SK-N-SH (cell line): ENCODE results near the gene TSGA10IP. TPM values are rescaled to one million over a fixed set of nuclear protein-coding genes. Genes with fewer than 3 reads are reported as not detected.

Source experiments
- CTCF ChIA-PET: fragments of 300-600, 350-600 bp; formaldehyde crosslinking; extraction: SDS; loops from one replicate; lab custom pipeline; 2021; lab: Yijun Ruan, JAX
- POLR2A ChIA-PET: fragments of 350-600 bp; sonication (Branson Sonifier 250); formaldehyde crosslinking; extraction: SDS; loops from one replicate; lab custom pipeline; 2020; ENCODE audit warnings: antibody characterized with exemption, inconsistent platforms; lab: Yijun Ruan, JAX
- DNase-seq: peaks from one replicate; pipeline ENCODE4 v3.0.0; 2012
- H2AFZ ChIP-seq: fragments of 200-600 bp; sonication (generic); 2 replicates; pipeline ENCODE4 v1.8.1; 2016; ENCODE audit warnings: antibody characterized with exemption, mild to moderate bottlenecking, low read depth
- H3F3A ChIP-seq: fragments of 200-600 bp; sonication (generic); replicated peaks from 2 replicates; pipeline ENCODE3; 2016; ENCODE audit warnings: antibody characterized with exemption, mild to moderate bottlenecking; ENCODE audit not compliant: insufficient read depth
- H3K27ac ChIP-seq, 2 experiments: fragments of 200-500 bp in 1 of 2; fragments of 200-600 bp in 1 of 2; sonication (Bioruptor generic) in 1 of 2; sonication (generic), shearing (Covaris generic) in 1 of 2; 2 replicates each; pipeline versions ENCODE4 v1.5.1 to v1.6.1; 2014 to 2016; ENCODE audit warnings: low read depth in 2 of 2, inconsistent platforms in 1 of 2, low read length in 1 of 2, mild to moderate bottlenecking in 1 of 2, mixed read lengths in 1 of 2
- H3K27me3 ChIP-seq: fragments of 200-600 bp; sonication (generic), shearing (Covaris generic); 2 replicates; pipeline ENCODE4 v1.6.1; 2016; ENCODE audit warnings: mixed run types; ENCODE audit not compliant: insufficient read depth
- H3K36me3 ChIP-seq, 2 experiments: fragments of 200-500 bp in 1 of 2; fragments of 200-600 bp in 1 of 2; sonication (Bioruptor generic) in 1 of 2; sonication (generic) in 1 of 2; replicated peaks in 1 of 2; 2 replicates each; pipeline versions ENCODE3 to v1.5.1; 2014 to 2016; ENCODE audit warnings: low read length in 1 of 2, mild to moderate bottlenecking in 1 of 2; ENCODE audit not compliant: insufficient read depth in 2 of 2, control insufficient read depth in 1 of 2
- H3K4me1 ChIP-seq, 2 experiments: fragments of 200-500 bp in 1 of 2; fragments of 200-600 bp in 1 of 2; sonication (Bioruptor generic) in 1 of 2; sonication (generic), shearing (Covaris generic) in 1 of 2; 2 replicates each; pipeline versions ENCODE4 v1.5.1 to v1.6.1; 2014 to 2016; ENCODE audit warnings: low read depth in 1 of 2, low read length in 1 of 2, mixed run types in 1 of 2; ENCODE audit not compliant: insufficient read depth in 2 of 2, control insufficient read depth in 1 of 2
- H3K4me2 ChIP-seq: fragments of 200-600 bp; sonication (generic), shearing (Covaris generic); 2 replicates; pipeline ENCODE4 v1.6.1; 2017; ENCODE audit warnings: mixed run types
- H3K4me3 ChIP-seq, 2 experiments: fragments of 200-500 bp in 1 of 2; fragments of 200-600 bp in 1 of 2; sonication (Bioruptor generic) in 1 of 2; sonication (generic), shearing (Covaris generic) in 1 of 2; 2 replicates each; pipeline versions ENCODE4 v1.5.1 to v1.8.1; 2014 to 2016; ENCODE audit warnings: low read depth in 2 of 2, inconsistent platforms in 1 of 2, low read length in 1 of 2, mild to moderate bottlenecking in 1 of 2, mixed read lengths in 1 of 2, moderate library complexity in 1 of 2
- H3K79me2 ChIP-seq: fragments of 200-600 bp; sonication (generic); 2 replicates; pipeline ENCODE4 v1.8.1; 2017; ENCODE audit warnings: mild to moderate bottlenecking; ENCODE audit not compliant: insufficient read depth
- H3K9ac ChIP-seq: fragments of 200-600 bp; sonication (generic); 2 replicates; pipeline ENCODE4 v1.6.1; 2017; ENCODE audit warnings: mixed run types
- H3K9me2 ChIP-seq: fragments of 200-600 bp; sonication (generic); 2 replicates; pipeline ENCODE4 v1.6.1; 2017; ENCODE audit warnings: mixed run types
- H3K9me3 ChIP-seq: fragments of 200-600 bp; sonication (generic); 2 replicates; pipeline ENCODE4 v1.6.1; 2017; ENCODE audit warnings: mixed run types, mild to moderate bottlenecking, moderate library complexity
- H4K20me1 ChIP-seq: fragments of 200-600 bp; sonication (generic); 2 replicates; pipeline ENCODE4 v1.6.1; 2017; ENCODE audit warnings: mild to moderate bottlenecking, mixed run types; ENCODE audit not compliant: insufficient read depth
- CTCF ChIP-seq: fragments of 200-600 bp; sonication (generic); IDR thresholded peaks from 2 replicates; pipeline ENCODE4 v1.6.1; 2017; ENCODE audit warnings: antibody characterized with exemption, mild to moderate bottlenecking, moderate library complexity
- ELF1 ChIP-seq: IDR thresholded peaks from 2 replicates; pipeline ENCODE4 v1.4.0; 2012
- EP300 ChIP-seq, 2 experiments: IDR thresholded peaks; 2 replicates each; pipeline versions ENCODE4 v1.4.0 to v1.6.1; 2012; ENCODE audit warnings: borderline replicate concordance in 1 of 2, low read depth in 1 of 2, low read length in 1 of 2
- FOXM1 ChIP-seq: IDR thresholded peaks from 2 replicates; pipeline ENCODE4 v1.4.0; 2012; ENCODE audit warnings: low read depth, mild to moderate bottlenecking
- MXI1 ChIP-seq: IDR thresholded peaks from 2 replicates; pipeline ENCODE4 v1.6.1; 2012; ENCODE audit warnings: mild to moderate bottlenecking, low read depth, low read length, improper control_type of control experiment
- RAD21 ChIP-seq: IDR thresholded peaks from 2 replicates; pipeline ENCODE4 v1.6.1; 2012; ENCODE audit warnings: mild to moderate bottlenecking, low read length
- REST ChIP-seq: IDR thresholded peaks from 2 replicates; pipeline ENCODE4 v1.6.1; 2012; ENCODE audit warnings: mild to moderate bottlenecking, low read depth, low read length, moderate library complexity
- RFX5 ChIP-seq: IDR thresholded peaks from 2 replicates; pipeline ENCODE4 v1.6.1; 2012; ENCODE audit warnings: mild to moderate bottlenecking, improper control_type of control experiment, low read length
- RXRA ChIP-seq: IDR thresholded peaks from 2 replicates; pipeline ENCODE4 v1.4.0; 2012; ENCODE audit warnings: low read depth, mild to moderate bottlenecking, borderline replicate concordance
- TAF1 ChIP-seq: IDR thresholded peaks from 2 replicates; pipeline ENCODE4 v1.6.1; 2012; ENCODE audit warnings: low read depth, mild to moderate bottlenecking, low read length, moderate library complexity, borderline replicate concordance
- TEAD4 ChIP-seq: IDR thresholded peaks from 2 replicates; pipeline ENCODE4 v1.4.0; 2012; ENCODE audit warnings: mild to moderate bottlenecking, borderline replicate concordance; ENCODE audit not compliant: insufficient read depth
- USF2 ChIP-seq: fragments of 150-350 bp; IDR thresholded peaks from 2 replicates; pipeline ENCODE4 v1.6.1; 2017; ENCODE audit warnings: antibody characterized with exemption, low read length, low read depth, borderline replicate concordance
- YY1 ChIP-seq: IDR thresholded peaks from 2 replicates; pipeline ENCODE4 v1.4.0; 2012; ENCODE audit warnings: low read depth, mild to moderate bottlenecking
- WGBS: methylation state at CpG from one replicate; pipeline ENCODE4 v1.1.6; 2017; ENCODE audit warnings: low lambda C conversion rate; 5-methylcytosine and 5-hydroxymethylcytosine counted together
- polyA plus RNA-seq, 3 experiments: library from polyadenylated mRNA; depleted of rRNA; stranded (reverse); fragments of >200 nt; gene quantifications; 2 replicates each; pipeline ENCODE4 v1.2.3, GENCODE V29; 2012

TSGA10IP gene
- polyA plus RNA-seq, 1 of the 3 experiments (the other 2 are of a cell fraction): not detected

DNA sequence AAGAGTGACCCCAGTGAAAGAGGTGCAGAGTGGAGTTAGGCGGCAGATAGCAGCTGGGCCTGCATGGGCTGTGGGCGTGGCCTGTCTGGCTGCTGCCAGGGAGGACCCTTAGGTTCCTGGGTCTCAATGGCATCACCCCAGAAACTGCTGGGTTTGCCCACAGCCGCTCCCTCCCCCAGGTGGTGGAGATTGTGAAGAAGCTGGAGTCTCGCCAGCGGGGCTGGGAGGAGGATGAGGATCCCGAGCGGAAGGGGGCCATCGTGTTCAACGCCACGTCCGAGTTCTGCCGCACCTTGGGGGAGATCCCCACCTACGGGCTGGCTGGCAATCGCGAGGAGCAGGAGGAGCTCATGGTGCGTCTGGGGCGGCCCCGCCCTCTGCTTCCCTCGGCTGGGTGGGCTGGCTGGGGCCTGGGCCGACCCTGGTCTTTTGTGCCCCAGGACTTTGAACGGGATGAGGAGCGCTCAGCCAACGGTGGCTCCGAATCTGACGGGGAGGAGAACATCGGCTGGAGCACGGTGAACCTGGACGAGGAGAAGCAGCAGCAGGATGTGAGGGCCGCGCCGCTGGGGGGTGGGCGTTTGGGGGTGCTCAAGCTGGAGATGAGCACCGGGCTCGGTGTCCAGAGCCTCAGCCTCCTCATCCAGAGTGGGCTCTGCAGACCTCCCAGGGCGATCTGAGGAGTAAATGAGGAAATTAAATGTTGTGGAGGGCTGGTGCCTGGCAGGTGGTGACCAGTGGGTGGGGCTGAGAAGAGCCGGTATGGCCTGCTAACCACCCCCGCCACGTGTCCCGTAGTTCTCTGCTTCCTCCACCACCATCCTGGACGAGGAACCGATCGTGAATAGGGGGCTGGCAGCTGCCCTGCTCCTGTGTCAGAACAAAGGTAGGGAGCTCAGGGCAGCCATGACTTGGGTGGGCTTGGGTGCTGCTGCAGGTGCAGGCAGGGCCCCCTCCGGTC, 31.2 kb downstream of the TSGA10IP start:
- Histone ChIP-seq H3K9ac (no peak overlapping the region), H3K9me3 (no peaks in the 10 kb centered on the region), H3F3A (peaks cover 17% of the 10 kb centered on the region), H2AFZ (no peak overlapping the region), H4K20me1 (no peaks in the 10 kb centered on the region), H3K27ac (no peak overlapping the region), H3K4me3 (no peak overlapping the region), H3K4me2 (no peak overlapping the region), H3K4me1 (no peaks in the 10 kb centered on the region), H3K79me2 (no peaks in the 10 kb centered on the region), H3K36me3 (peaks cover 14 to 45% of the 10 kb centered on the region in 2 experiments), H3K27me3 (no peaks in the 10 kb centered on the region), H3K9me2 (no peaks in the 10 kb centered on the region)
- WGBS: 93% methylated on average over 38 of the region's 43 CpGs
- TF ChIP-seq YY1 (no peak), MXI1 (no peak), ELF1 (no peak), USF2 (no peak), RXRA (no peak), EP300 (IDR thresholded peaks at IDR 0.05; ENCODE audit: borderline replicate concordance in 1 of 2, low read depth in 1 of 2, low read length in 1 of 2) (no peak), TEAD4 (no peak), RAD21 (no peak), CTCF (no peak), FOXM1 (no peak), RFX5 (no peak), TAF1 (no peak), REST (no peak)
- POLR2A ChIA-PET: no interaction called here
- peak; percentile 17 for DNase-seq
- CTCF ChIA-PET: interaction anchor here (0.7 to 1.6 kb wide), 5 partner anchors 87 to 232 kb away, joined by 3 to 5 read pairs (median 3); partner anchors contain the start of gene FIBP
